SW 1271 (cell line): ENCODE measurements around the gene TPSG1.
"Not testable (repeated sequence)": the region's sequence is repeated elsewhere in the genome, so short reads cannot be mapped to it uniquely, and the experiment has no call there.

Experiments used
- DNase-seq, 2 experiments: peaks; one replicate each; lab custom pipeline; 2025; lab: John Stamatoyannopoulos, UW

The TPSG1 gene

DNA sequence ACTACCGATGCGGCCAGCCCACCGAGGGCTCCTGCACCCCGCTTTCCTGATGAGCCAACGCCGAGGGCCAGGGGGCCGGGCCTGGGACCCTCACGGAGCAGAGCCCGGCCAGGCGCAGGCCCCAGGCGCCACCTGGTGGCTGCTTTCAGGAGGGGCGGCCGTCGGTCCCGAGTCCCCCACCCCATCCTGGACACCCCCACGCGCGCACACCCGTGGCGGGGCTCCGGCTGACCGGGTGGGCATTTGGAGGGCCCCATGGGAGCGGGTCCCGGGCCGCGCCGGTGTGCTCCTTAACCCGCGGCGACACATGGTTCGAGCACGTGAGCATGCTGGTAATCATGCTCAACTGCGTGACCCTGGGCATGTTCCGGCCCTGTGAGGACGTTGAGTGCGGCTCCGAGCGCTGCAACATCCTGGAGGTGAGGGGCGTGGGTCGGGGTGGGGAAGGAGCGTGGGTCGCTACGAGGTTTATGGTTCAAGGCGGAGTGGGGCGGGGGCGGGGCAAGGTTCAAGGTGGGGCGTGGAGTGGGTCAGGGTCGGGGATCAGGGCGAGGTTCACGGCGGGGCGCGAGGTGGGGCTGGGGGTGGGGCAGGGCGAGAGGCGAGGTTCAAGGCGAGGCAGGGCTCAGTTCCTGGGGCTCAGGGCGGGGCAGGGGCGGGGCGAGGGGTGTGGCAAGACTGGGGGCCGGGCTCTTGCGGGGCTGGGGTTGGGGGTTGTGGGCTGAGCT, 30.2 kb downstream of the TPSG1 start:
- no peak for DNase-seq

DNA sequence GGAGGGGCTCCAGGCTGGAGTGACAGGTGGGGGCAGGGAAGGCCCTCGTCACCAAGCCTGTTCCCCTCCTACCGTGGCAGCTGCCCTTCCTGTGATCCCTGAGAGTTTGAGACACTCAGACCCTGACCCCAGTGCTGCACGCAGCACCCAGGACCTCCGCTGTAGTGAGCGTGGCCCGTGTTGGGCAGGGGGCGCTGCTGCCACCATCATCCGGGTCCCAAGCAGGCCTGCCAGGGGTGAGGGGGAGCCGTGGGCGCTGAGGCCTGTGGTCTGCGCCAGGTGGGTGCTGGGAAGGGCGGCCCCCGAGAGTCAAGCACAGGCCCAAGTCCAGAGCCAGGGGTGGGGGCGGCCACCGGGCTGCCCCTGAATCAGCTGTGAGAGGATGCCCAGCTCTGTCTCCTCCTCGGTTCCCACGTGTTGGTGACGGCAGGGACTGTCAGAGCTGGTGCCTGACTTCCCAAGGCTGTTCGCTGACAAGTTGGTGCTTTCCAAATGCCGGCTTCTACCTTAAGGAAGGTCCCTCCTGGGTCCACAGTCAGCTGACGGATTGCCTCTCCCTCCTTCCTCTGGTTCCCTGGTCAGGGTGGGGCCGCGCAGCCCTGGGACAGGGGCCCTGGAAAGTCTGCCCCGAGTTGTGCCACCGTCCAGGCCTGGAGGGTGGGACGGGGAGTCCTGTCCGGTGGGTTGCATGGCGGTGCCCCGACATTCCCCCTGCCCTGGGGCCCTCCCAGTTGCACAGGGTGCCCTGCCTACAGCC, 31.1 kb downstream of the TPSG1 start:
- DNase-seq: no peak

DNA sequence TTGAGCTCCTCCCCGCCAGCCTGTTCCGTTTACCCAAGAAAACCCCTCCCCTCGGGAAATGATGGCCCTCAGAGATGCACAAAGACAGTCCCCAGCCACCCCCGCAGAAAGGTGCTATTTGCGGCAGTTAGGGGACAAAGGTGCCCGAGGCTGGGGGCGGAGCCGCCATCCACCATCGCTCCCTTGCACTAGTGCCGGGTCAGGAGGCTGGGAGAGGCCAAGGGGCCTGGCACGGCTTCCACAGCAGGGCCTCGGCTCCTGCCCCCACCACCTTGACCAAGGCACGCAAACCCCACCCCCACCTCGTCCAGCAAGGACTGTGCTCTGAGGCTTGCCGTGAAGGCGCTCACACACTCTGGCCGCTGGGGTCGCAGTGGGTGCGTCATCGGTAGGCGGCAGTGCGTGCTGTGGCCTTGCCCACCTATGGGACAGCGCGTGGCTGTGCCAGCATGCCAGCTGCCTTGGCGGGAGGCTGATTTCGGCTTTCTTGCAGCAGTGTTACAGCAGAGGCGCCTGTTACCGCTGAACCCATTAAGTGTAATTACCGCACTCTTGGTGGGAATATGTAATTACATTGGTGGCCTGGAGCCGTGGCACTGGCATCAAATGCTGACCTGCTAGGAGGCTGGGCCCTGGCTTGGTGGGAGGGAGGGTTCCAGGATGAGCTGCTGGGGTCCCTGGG, 31.8 kb downstream of the TPSG1 start:
- DNase-seq: no peak

DNA sequence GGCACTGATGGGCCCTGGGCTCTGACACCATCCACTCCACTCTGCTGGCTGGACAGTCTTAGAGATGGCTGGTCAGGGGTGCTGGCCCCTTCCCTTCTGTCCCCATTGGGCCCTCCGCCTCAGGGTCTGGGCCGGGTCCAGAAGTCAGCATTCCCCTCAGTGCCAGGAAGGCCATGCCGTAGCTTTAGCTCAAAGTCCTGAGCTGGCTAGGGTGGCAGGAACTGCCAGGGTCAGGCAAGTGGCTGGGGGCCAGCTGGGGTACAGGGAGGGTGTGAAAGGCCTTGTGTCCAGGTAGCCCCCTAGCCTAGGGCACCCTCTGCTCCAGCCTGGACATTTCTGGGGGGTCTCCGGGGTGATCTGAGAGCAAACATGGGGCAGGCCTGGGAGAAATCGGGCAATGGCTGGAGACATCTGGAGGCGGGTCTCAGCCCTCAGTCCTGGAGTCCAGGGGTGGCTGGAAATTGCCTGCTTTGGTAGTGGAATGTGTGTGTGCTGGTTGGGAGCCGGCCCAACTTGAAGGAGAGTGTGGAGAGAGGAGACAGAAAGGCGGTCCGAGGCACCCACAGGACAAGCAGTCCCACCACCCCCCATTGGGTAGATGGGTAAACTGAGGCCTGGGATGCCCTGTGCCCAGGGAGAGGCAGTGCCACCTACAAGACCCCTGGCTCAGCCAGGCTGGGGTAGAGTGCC, 32.5 kb downstream of the TPSG1 start:
- DNase-seq: no peak

DNA sequence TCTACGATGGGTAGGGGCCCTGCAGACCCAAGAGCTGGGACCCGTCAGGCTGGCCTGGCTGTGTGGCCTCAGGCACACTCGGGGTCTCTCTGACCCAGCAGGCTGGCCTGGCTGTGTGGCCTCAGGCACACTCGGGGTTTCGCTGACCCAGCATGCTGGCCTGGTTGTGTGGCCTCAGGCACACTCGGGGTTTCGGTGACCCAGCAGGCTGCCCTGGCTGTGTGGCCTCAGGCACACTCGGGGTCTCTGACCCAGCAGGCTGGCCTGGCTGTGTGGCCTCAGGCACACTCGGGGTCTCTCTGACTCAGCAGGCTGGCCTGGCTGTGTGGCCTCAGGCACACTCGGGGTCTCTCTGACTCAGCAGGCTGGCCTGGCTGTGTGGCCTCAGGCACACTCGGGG, 34.3 kb downstream of the TPSG1 start:
- not testable (repeated sequence) for DNase-seq

DNA sequence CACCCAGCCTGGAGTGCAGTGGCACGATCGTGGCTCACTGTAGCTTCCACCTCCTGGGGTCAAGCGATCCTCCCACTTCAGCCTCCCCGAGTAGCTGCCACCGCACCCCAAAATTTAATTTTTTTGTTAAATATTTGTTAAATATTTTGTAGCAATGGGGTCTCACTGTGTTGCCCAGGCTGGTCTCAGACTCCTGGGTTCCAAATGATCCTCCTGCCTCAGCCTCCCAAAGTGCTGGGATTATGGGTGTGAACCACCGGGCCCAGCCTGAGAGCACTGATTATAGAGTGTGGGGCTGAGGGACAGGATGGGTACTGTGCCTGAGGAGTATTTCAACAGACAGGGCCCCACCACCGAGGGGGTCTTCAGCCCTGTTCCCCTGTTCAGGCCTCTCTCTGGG, 35.6 kb downstream of the TPSG1 start:
- DNase-seq: no peak

DNA sequence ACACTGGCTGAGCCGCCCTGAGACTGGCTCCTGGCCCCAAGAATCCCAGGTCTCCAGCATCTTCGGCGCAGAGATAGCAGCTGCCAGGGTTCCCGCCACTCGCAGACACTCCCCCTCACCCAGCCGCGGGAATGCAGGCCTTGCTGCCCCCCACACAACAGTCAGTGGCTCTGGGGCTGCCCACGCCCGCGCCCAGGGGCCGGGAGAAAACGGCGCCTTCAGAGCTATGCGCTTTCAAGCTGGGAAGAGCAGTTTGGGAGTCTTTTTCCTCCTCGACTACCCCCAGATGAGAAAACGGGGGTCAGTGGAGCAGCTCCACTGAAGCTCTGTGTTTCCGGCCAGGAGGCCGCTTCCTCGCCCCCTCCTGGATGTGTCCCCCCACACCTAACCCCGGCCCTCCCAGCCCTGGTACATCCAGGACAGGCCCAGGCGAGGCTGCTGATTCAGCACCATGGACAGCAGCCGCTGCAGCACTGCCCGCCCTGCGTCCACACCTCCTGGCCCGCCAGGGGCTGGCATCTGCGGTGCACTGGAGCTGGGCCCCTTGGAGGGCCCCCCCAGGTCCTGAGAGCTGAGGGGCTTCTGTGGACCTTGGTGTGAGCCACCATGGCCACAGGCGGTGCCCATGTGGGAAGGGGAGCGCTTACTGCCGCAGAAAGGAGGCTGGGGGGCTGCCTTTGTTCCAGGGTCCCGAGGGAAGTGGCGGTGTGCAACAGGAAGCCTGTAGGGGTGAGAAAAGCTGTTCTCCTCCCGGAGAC, 36.5 kb downstream of the TPSG1 start:
- no peak for DNase-seq

DNA sequence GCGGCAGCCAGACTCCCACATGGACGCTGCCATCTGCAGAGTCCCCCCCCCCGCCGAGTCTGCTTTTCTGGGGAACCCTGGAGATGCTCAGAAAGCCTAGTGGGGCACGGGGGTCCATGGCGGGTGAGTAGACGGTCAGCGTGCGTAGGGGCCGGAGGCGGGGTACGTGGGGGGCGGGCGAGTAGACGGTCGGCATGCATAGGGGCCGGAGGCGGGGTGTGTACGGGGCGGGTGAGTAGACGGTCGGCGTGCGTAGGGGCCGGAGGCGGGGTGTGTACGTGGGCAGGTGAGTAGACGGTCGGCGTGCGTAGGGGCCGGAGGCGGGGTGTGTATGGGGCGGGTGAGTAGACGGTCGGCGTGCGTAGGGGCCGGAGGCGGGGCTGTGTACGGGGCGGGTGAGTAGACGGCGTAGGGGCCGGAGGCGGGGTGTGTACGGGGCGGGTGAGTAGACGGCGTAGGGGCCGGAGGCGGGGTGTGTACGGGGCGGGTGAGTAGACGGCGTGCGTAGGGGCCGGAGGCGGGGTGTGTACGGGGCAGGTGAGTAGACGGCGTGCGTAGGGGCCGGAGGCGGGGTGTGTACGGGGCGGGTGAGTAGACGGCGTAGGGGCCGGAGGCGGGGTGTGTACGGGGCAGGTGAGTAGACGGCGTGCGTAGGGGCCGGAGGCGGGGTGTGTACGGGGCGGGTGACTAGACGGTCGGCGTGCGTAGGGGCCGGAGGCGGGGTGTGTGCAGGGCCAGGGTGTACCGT, 39.4 kb downstream of the TPSG1 start:
- DNase-seq: not testable (repeated sequence)

DNA sequence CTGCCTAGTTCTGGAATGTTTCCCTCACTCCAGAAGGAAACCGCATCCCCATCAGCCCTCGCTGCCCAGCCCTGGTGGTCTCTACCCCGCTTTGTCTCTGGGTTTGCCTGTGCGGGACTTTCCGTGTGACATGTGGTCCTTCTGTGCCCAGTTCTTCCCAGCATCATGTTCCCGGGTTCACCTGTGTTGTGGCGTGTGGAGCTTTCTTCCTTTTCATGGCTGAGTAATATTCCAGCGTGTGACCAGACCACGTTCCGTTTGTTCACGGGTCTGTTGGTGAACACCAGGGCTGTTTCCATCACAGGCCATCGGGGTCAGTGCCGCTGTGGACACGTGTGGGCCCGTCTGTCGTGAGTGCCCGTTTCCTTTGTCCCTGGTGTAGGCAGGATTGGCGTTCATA, 40.1 kb downstream of the TPSG1 start:
- no peak for DNase-seq

DNA sequence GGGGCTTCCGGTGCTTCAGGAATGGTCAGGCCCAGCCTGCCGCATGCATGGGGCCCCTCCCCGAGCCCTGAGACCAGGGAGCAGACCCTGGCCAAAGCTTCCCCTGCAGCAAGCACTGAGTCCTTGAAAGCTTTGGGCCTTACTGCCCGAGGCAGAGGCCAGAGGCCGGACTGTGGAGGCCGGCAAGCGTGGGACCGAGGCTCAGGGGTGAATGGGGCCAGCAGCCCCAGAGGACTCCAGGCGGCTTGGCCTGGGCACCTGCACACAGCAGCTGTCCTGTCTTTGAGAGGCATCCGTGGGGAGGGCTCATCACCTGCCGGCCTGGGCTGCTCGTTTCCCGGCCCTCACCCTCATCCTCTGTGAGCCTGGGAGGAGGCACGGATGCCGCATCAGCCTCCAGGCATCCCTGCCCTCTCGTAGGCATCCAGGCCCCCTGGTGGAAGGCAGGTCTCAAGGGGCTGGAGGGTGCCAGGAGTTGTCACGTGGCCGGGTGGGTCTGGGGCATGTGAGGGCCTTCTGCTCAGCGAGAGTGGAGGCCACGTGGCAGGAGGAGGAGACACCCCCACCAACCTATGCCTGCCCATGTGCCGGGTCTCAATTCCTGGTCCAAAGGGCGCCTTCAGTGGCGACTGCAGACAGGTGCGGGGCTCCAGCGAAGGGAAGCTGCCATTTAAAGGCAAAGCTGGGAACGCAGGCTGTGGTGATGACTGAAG, 40.8 kb downstream of the TPSG1 start:
- no peak for DNase-seq

DNA sequence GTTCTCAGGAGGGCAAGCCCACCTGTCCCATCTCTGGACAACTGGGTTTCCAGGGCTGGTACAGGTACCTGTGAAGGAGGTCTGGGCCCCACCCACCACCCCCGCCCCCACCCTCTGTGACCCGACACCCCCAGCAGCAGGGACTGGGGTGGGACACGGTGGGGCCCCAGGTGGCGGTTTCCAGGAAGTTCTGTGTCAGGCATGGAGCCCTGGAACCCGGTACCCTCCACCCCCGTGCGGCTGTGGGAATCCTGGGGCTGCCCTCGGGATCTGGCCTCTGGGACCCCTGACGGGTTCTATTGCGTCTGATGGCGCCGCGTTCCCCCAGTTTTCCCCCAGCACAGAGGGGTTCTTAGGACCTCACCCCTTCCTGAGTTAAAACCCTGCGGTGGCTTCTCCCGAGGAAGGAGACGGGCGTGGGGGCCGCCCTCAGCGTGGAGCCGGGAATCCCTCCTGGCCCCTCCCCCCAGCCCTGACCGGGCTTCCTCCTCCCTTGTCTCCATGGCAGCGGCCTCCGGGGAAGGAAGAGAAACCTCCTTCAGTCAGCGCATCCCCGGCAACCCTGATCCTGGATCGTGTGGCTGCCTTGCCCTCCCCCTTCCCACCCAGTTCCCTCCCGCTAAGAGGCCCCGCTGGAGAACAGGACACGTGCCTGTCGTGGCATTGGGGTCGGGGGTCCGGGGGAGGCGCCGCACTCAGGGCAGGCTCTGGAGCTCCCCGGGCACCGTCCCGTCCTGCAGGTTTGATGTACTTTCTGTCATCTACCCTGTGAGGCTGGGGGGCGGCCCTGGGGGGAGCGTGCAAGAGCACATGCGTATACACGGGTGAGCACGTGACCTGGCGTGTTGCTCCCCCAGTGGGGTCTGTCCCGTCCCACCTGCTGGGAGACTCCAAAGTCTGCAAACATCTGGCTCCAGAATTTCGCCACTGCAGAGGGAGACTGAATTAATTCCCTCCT, 41.8 kb downstream of the TPSG1 start:
- DNase-seq: no peak

DNA sequence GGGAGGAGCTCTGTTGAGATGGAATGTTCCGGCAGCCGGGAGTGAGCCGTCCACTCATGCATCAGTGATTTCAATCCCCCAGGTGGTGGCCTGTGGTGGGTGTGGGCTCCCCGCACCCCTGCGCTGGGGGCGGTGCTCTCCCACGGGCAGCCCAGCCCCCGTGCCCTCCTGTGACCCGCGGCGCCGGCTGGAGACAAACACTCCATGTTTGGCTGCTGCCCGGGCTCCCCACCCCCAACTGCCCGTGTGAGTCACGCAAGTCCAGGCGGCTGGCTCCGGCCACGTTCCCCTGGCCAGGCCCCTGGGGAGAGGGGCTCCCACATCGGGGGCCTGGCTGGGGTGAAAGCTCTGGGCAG, 42.8 kb downstream of the TPSG1 start:
- no peak for DNase-seq

DNA sequence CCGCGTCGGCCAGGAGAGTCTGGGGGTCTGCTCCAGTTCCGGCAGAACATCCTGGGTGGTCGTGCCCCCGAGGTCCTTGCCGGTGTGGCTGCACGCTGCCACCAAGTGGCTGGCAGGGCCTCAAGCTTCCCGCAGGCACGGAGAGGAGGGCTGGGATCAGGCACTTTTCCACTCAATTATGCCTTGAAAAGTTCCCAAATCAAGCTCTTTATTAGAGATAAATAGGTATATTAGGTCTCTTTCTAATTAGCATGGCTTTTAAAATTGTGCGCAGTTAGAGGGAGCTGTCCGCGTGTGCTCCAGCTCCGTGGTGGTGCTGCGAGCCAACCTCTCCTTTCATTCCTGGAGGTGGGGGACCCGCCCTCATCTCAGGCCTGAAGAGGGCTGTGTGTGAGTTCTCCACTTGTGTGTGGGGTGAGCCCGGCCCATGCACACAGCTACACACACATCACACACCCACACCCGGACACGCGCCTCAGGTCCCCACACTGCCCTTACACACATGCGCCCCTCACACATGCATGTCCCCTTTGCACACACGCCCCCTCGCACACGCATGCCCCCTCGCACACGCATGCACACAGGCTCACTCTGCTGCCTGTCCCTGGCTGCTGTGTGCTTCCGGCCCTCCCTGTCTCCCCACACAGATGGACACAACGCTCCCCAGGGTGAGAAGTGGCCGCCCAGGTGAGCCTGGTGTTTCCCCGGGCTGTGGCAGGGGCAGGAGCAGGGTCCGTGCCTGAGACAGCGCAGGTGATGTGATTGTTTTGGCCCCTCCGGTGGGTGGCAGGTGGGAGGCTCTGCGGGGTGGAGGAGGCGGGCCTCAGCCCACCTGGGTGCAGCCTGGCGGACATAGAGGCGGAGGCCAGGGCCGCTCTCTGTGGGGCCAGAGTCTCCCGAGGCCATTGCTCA, 43.4 kb downstream of the TPSG1 start:
- no peak for DNase-seq

DNA sequence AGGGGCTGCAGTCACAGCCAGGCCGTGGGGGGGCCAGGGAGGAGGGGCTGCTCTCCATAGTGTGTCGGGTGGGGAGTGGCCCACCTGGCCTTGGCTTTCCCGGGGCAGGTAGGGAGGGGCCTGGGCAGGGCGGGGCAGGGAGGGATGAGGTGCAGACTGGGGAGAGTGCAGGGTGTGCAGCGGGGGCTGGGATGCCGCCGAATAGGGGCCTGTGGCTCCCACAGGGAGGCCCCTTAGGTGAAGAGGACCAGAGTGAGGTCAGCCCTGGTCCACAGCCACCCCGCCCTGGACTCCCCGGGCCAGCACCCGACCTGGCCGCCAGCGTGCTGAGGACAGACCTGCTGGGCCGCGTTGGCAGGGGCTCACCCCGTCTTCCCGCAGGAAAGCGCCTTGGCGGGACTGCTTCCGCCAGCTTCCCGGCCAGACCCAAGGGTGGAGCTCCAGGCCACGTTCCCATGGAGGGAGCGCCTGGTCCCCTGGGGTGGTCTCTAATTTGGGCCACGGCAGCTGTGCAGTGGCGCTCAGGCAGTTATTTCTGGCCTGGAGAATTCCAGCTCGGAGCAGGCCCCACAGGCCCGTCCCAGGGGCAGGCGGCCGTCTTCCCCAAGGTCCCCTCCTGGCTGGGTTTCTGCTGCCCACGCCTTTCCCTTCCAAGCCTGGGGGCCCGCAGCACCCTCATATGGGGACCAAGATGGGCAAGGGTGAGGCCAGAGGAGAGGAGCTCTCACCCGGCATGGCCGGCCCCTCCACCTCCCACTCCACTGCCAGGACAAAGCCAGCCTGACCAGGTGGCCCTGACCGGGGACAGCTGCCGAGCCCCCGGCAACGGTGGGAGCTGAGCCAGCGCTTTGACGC, 44.3 kb downstream of the TPSG1 start:
- no peak for DNase-seq

DNA sequence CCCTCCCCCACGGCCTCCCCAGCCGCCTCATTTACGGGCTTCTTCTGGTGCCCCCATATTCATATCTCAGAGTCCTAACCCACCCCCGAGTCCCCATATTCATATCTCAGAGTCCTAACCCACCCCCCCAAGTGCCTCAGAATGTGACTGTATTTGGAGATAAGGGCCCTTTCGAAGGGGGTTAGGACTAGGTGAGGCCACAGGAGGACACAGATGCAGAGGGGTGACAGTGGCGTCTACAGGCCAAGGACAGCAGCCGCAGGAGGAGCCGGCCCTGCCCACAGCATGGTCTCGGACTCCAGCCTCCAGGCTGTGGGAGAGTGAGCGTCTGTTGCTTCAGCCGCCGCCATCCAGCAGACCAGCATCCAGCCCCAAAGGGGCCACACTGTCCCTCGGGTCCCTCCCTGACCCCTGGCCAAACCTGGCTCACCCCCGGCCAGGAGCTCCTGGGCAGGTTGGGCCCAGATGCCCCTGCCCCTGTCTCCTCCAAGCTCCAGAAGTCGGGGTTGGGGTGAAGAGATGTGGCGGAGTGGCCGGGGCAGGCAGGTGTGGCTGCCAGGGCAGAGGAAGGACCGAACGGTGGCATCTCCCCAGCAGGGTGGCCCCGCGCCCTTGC, 46.7 kb downstream of the TPSG1 start:
- no peak for DNase-seq

DNA sequence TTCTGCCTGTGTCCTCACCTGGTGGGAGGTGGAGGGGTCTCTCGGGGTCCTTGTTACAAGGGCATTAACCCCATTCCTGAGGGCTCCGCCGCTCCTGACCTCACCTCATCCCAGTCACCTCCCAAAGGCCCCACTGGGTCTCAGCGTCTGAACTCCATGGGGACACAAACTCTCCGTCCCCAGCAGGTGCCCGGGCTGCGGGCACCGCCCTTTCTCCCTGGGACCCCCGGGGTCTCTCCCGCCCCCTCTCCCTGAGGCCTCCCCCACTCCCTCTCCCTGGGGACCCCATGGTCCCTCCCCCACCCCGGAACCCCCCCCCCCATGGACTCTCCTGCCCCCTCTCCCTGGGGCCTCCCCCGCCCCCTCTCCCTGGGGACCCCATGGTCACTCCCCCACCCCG, 47.3 kb downstream of the TPSG1 start:
- no peak for DNase-seq

DNA sequence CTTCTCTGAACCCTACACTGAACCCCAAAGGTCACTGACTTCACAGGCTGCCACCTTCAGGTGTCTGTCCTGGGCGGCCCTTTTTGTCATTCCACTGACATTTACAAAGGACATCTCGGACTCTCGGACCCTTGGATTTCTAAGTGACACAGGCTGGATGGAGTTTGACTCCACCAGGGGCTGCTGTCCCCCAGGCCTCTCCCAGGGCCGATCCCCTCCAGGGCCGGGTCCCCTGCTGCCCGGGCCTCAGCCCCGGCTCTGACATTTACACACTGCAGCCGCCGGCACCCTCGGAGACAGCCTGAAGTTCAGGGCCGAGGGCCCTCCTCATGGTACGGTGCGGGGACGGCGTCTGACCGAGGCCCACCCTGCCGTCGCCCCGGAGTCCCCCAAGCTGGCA, 48.0 kb downstream of the TPSG1 start:
- no peak for DNase-seq
